Astrocyte of the hippocampus (primary cell): ENCODE measurements around the gene MTRFR.

Experiments
- DNase-seq: peaks from one replicate; pipeline ENCODE4 v3.0.0; 2011; ENCODE audit warnings: low read depth, low spot score

The MTRFR gene

DNA sequence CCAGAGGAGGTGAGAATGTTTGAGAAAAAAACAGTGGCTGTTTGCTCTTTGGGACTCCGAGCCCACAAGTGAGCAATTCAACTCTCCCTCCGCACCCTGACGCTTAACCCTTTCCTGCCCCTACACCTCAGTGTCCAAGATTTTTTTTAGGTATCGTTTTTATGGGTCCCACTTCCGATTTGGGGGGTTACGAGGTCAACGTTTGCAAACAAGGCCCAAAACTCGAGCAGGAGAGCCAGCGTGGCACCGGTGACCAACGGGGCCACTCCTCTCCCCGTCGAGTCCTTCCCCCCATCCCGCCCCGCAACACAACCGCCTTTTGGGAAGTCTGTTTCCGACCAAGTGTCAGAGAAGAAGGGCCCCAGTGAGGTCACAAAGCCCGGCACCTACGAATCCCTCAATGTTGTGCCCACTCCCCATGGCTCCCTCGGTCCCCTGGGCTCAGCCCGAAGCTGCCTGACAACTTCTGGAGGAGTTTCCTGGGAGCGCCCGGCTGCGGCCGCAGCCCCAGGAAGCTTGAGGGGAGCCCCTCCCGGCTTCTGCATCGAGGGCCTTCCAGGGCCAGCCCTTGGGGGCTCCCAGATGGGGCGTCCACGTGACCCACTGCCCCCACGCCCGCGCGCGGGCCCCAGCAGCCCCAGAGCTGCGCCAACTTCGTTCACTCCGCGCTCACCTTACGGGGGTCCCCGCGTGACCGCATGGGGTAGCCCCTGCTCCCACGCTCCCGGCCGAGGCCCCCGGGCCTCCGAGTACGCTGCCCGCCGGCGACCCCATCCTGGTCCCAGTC lies 37.2 kb downstream of the MTRFR start:
- DNase-seq, result peak; percentile 47

DNA sequence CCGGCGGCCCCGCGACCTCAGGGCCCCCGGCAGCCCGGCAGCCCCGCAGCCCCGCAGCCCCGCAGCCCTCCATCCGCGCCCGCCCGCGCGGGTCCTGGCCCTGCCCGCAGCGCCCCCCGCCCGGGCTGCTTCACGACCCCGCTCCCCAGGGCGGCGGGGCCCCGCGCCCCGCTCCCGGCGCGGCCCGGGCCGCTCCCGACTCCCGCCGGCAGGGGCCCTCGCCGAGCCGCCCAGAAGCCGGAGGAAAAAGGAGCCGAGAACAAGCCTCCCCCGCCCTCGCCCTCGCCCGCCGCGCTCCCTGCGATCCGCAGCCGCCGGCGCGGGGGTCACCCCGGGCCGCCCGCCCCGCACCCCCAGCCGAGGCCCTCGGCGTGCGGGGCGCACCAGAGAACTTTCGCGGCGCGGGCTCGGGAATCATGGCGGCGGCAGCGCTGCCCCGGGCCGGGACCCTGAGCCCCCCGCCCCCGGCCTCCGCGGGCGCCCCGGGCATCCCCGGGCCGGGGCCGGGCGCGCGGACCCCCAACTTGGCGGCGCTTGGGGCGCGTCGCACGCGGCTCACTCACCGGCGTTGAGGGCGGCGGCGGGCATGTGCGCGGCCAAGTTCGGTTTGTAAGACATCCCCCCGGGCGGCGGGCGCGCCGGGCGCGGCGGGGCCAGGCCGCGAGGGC lies 37.9 kb downstream of the MTRFR start:
- peak; percentile 86 for DNase-seq

DNA sequence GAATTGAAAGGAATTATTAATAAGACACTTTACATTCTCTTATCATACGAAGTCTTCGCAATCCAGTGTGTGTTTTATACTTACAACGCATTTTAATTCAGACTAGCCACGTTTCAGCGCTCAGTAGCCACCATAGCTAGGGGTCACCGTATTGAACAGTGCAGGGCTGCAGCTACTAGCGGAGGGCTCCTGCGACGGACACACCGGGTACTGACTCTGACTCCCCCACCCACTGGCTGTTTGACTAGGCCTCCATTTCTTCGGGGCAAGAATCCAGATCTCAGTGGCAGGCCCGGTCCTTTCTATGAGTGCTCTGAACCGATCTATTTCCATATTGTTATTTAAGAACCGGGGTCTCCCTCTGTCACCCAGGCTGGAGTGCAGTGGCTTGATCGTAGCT lies 39.9 kb downstream of the MTRFR start:
- DNase-seq, result no peak

DNA sequence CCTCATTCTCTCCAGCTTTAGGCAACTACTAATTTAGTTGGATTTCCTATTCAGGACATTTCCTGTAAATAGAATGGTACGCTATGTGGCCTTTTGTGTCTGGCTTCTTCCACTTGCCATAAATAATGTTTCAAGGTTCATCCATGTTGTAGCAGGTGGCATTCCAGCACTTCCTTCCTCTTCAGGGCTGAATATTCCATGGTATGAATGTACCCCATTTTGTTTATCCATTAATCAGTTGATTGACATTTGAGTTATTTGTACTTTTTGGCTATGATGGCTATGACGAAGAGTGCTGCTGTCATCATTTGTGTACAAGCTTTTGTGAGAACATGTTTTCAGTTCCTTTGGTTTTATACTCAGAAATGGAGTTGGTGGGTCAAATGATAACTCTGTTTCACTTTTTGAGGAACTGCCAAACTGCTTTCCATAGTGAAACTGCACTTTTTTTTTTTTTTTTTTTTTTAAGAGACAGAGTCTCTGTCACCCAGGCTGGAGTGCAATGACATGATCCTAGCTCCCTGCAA lies 44.9 kb downstream of the MTRFR start:
- no peak for DNase-seq

DNA sequence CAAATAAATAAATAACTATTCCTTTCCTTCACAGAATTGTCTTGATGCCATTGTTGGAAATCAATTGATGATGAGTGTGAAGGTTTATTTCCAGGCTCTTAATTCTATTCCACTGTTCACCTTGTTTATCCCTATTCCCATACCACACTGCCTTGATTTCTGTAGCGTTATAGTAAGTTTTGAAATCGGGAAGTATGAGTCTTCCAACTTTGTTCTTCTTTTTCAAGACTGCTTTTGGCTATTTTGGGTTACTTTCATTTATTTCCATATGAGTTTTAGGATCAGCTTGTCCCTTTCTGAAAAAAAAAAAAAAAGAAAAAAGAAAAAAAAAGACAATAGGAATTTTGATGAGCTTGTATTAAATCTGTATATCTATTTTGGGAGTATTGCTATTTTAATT lies 47.7 kb downstream of the MTRFR start:
- DNase-seq, result no peak

DNA sequence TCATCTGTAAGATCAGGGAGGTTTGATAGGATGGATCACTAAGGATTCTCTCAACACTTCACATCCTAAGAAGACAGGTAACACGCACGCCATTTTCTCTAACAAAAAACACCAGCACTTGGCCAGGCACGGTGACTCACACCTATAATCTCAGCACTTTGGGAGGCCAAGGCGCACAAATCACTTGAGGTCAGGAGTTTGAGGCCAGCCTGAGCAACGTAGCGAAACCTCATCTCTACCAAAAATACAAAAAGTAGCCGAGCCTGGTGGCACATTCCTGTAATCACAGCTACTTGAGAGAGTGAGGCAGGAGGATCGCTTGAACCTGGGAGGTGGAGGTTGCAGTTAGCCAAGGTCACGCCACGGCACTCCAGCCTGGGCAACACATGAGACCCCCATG lies 48.9 kb downstream of the MTRFR start:
- no peak for DNase-seq

DNA sequence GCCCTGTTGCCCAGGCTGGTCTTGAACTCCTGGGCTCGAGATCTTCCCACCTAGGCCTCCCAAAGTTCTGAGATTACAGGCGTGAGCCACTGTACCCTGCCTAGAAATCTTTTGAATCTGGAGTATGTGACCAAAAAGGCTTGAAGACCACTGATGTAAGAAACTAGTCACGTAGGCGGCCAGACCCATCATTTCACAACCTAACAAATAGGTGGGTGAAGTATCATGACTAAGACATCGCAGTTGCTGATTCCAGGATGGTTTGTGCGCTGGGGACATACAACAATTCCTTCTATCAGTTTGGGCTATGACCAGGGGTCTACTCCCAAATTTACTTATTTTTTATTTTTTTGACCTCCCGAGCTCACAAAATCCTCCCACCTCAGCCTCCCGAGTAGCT lies 50.2 kb downstream of the MTRFR start:
- DNase-seq, result no peak

DNA sequence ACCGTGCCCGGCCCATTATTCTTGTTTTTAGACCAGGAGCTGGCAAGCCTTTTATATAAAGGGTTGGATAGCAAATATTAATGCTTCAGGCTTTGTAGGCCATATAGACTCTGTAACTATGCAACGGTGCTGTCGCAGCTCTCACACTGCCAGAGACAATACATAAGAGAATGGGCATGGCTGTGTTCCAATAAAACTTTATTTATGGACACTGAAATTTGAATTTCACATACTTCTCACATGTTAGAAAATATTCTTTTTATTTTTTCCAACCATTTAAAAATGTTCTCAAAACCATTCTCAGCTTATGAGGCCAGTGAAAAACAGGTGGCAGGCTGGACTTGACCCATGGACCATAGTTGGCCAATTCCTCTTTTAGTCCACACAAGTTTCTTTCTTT lies 51.4 kb downstream of the MTRFR start:
- no peak for DNase-seq

DNA sequence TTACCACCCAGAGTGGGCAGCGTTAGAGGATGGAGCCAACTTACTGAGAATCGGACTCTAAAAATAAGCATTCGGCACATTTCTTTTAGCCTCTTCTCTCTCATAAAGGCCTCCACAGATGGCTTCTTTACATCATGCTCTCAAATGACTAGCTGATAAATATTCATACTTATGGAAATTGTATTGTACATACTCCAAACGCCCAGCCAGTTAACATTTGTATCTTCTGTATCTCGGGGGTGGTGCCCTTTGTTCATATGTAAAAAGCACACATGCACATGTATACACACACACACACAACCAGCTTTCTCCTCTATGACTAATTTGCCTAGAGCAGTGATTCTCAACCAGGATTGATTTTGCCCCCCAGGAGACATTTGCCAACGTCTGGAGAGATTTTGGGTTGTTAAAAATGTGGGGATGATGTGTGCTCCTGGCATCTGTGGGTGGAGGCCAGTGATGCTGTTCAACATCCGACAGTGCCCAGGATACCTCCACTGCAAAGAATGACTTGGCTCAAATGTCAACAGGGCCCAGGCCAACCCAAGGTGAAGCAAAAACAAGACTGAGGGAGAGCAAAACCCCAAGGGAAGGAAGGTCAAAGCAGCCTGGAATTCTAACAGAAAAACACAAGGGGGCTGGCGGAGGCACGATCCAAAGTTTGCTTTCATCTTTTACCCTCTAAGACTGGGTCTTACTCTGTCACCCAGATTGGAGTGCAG lies 53.6 kb downstream of the MTRFR start:
- DNase-seq, result no peak

DNA sequence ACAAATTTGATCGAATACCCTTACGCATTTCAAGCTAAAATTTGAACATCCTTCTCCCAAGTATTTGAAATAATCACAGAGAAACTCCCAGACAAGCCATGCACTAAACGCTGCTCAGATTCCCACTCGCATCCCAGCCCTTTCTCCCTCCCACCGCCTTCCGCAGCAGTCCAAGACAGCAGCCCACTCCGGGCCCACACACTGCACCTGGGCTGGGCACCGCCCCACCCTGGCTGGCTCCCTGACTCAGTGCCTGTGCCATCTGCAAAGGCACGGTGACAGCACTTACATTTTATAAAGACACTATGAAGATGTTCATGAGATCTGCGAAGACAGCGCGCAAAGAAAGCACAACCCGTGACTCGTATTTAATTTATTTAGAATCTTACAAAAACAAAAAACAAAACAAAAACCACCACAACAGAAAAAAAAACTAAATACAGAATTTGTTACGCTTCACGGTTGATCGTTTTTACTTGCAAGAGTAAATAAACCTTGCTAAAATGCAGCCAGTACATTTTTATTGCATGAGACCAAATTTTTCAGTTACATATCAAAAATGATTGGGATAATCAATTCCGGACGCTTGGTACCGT lies 55.6 kb downstream of the MTRFR start:
- DNase-seq, result no peak

DNA sequence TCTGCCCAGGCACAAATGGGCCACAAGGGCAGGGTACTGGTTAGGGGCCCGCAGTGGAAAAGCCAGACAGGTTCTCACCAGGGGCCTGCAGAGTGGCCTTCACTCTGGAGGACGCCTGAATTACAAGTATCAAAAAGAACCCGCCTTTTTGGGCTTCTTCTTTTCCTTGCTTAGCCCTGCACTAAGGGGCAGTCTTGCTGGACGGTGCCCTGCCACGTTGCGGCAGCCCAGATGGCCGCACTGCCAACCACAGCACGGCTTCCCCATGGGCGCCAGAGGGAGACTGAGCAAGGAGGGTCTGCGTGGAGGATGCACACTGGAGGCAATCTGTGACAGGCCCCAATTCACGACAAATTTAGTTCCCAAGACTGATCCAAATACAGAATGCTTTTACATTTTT lies 56.7 kb downstream of the MTRFR start:
- DNase-seq, result no peak

DNA sequence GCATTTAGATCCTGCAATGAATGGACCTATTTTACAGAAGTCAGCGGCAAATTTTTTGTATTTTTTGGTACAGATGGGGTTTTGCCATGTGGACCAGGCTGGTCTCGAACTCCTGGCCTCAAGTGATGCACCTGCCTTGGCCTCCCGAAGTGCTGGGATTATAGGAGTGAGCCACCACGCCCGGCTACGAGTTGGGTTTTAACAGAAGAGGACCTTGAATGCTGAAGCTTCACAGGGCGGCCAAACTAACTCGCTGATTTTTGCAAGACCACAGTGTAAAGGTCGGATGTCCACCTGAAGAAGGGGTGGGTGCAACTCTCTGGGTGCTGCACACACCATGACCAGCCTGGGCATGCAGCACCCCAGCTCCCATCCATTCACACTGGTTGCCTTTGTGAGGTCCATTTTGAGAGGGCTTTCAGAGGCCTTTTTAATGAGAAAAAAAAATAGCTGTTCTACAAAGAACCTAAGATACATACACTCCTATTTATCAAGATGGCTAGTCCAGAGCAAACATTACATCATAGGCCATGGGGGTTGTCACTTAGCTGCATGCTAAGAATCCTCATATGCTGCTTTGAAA lies 60.0 kb downstream of the MTRFR start:
- DNase-seq, result no peak

DNA sequence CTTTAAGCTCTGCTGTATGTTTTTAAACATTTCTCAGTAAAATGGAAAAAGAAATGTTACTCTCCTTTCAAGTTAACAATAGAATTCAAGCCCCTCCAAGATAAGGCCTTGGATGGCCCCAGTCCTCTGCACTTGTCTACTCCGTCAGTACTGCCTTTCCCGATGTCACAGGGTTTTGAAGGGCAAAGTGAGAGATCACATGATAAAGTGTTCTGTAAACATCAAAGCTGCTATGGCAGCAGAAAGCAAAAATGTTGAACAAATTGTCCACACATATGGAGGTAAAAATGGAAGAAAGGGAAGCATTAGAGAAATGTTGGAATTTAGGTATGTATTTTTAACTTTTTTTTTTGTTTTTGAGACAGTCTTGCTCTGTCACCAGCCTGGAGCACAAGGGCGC lies 71.9 kb downstream of the MTRFR start:
- no peak for DNase-seq

DNA sequence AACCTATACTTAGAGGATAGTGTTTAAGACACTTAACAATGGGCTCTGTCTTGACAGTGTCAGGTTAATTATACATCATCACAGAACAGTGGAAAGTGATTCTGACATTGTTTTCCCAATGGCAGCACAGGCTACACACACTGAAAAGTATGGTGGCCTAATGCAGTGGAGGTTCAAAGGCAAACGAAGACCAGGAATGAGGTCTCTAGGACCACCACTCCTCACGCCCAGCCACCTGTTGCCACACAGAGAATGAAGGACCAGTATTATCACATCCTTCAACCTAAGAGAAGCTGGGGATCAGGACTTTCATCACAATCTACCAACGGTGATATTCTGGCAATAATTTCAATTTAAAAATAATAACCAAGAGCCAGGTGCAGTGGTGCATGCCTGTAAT lies 73.0 kb downstream of the MTRFR start:
- DNase-seq, result no peak
